PC-9 (cell line): ENCODE data around the gene APBB3.

Source experiments
- CTCF ChIP-seq: fragments of 200-600 bp; sonication (generic); conservative IDR thresholded peaks from 2 replicates; pipeline ENCODE4 v1.6.1; 2017; ENCODE audit warnings: mixed run types, antibody characterized with exemption, mild to moderate bottlenecking, moderate library complexity
- EZH2 ChIP-seq: fragments of 200-600 bp; sonication (generic); IDR thresholded peaks from 2 replicates; pipeline ENCODE4 v1.8.0; 2017; ENCODE audit warnings: antibody characterized with exemption, low read depth

- TF ChIP-seq CTCF (no peak), EZH2 (no peak)
Measured at GRCh38 chr5:140602147-140602546, 37.7 kb upstream of the APBB3 start.
